ENCODE measurements around the gene OTOS.

OTOS gene

GRCh38 chr2:240135706-240136012, 4.8 kb downstream of the OTOS start:
- DNase-seq = no peak

GRCh38 chr2:240134956-240135520, 5.4 kb downstream of the OTOS start:
- DNase-seq = no peak

GRCh38 chr2:240134466-240134865, 6.0 kb downstream of the OTOS start:
- no peak for DNase-seq

GRCh38 chr2:240133401-240133800, 7.1 kb downstream of the OTOS start:
- no peak for DNase-seq

GRCh38 chr2:240132651-240132980, 7.8 kb downstream of the OTOS start:
- no peak for DNase-seq

- DNase-seq = no peak
Measured at GRCh38 chr2:240131941-240132650, 8.4 kb downstream of the OTOS start.

GRCh38 chr2:240131296-240131695, 9.2 kb downstream of the OTOS start:
- no peak for DNase-seq

GRCh38 chr2:240130393-240131195, 9.9 kb downstream of the OTOS start:
- no peak for DNase-seq

- no peak for DNase-seq
Measured at GRCh38 chr2:240129731-240130392, 10.6 kb downstream of the OTOS start.

- DNase-seq = no peak
Measured at GRCh38 chr2:240129311-240129710, 11.1 kb downstream of the OTOS start.

- DNase-seq = no peak
Measured at GRCh38 chr2:240128608-240129145, 11.8 kb downstream of the OTOS start.

- no peak for DNase-seq
Measured at GRCh38 chr2:240127911-240128607, 12.4 kb downstream of the OTOS start.

- no peak for DNase-seq
Measured at GRCh38 chr2:240127191-240127750, 13.2 kb downstream of the OTOS start.

- no peak for DNase-seq
Measured at GRCh38 chr2:240126731-240127130, 13.7 kb downstream of the OTOS start.

GRCh38 chr2:240125742-240126141, 14.7 kb downstream of the OTOS start:
- no peak for DNase-seq

GRCh38 chr2:240124651-240125030, 15.8 kb downstream of the OTOS start:
- no peak for DNase-seq

GRCh38 chr2:240123821-240124650, 16.4 kb downstream of the OTOS start:
- no peak for DNase-seq

GRCh38 chr2:240121675-240122074, 18.8 kb downstream of the OTOS start:
- DNase-seq = no peak

- no peak for DNase-seq
Measured at GRCh38 chr2:240121190-240121589, 19.3 kb downstream of the OTOS start.

GRCh38 chr2:240114233-240114632, 26.2 kb downstream of the OTOS start:
- DNase-seq = no peak

GRCh38 chr2:240112914-240113690, 27.4 kb downstream of the OTOS start:
- no peak for DNase-seq
